Subcutaneous abdominal adipose tissue (tissue), 5 donors: ENCODE measurements around the gene OTOP2.

ENCODE experiments used
- H3K27ac ChIP-seq: one replicate; pipeline ENCODE4 v1.7.0; 2013; ENCODE audit warnings: low read depth, mild to moderate bottlenecking, inconsistent platforms, low read length, moderate library complexity
- H3K27me3 ChIP-seq, 5 donors: one replicate each; pipeline ENCODE4 v1.7.0; 2013; ENCODE audit warnings: low read length in 5 of 5, inconsistent platforms in 1 of 5; ENCODE audit not compliant: control insufficient read depth in 5 of 5, insufficient read depth in 4 of 5
- H3K36me3 ChIP-seq, 5 donors: one replicate each; pipeline ENCODE4 v1.7.0; 2013; ENCODE audit warnings: low read length in 5 of 5; ENCODE audit not compliant: control insufficient read depth in 5 of 5, insufficient read depth in 5 of 5
- H3K4me1 ChIP-seq, 5 donors: one replicate each; pipeline ENCODE4 v1.7.0; 2013; ENCODE audit warnings: low read length in 5 of 5, mild to moderate bottlenecking in 3 of 5, moderate library complexity in 1 of 5; ENCODE audit not compliant: control insufficient read depth in 5 of 5, insufficient read depth in 5 of 5
- H3K4me3 ChIP-seq, 5 donors: one replicate each; pipeline ENCODE4 v1.7.0; 2013; ENCODE audit warnings: low read length in 5 of 5, low read depth in 1 of 5
- H3K9ac ChIP-seq, 5 donors: one replicate each; pipeline ENCODE4 v1.7.0; 2013; ENCODE audit warnings: low read length in 5 of 5, mild to moderate bottlenecking in 4 of 5, moderate library complexity in 3 of 5
- H3K9me3 ChIP-seq, 5 donors: one replicate each; pipeline ENCODE4 v1.7.0; 2013; ENCODE audit warnings: low read length in 5 of 5; ENCODE audit not compliant: control insufficient read depth in 5 of 5
- donor health status: healthy.
- donor health status: healthy.
- donor health status: healthy.
- donor health status: healthy.
- donor health status: healthy.

Gene OTOP2

GRCh38 chr17:74882517-74883240 lies 41.4 kb upstream of the OTOP2 start:
- Histone ChIP-seq H3K4me3 (no peak overlapping the region), H3K4me1 (peaks cover 0 to 11% (median 4%) of the 10 kb centered on the region in 5 donors), H3K9ac (no peak overlapping the region), H3K9me3 (no peaks in the 10 kb centered on the region), H3K36me3 (no peaks in the 10 kb centered on the region), H3K27me3 (peaks cover 9 to 24% (median 20%) of the 10 kb centered on the region in 5 donors), H3K27ac (no peak overlapping the region)

GRCh38 chr17:74883241-74883745 lies 40.8 kb upstream of the OTOP2 start:
- H3K4me1 ChIP-seq: peaks cover 0 to 9% (median 4%) of the 10 kb centered on the region in 5 donors
- no peaks in the 10 kb centered on the region for H3K36me3 ChIP-seq
- H3K4me3 ChIP-seq: no peak overlapping the region
- no peak overlapping the region for H3K9ac ChIP-seq
- H3K27me3 ChIP-seq: peaks cover 6 to 19% (median 18%) of the 10 kb centered on the region in 5 donors
- H3K9me3 ChIP-seq: no peaks in the 10 kb centered on the region
- H3K27ac ChIP-seq: no peak overlapping the region

GRCh38 chr17:74888469-74888868 lies 35.6 kb upstream of the OTOP2 start:
- Histone ChIP-seq H3K4me3 (no peak overlapping the region), H3K9me3 (no peaks in the 10 kb centered on the region), H3K9ac (no peak overlapping the region), H3K27ac (no peak overlapping the region), H3K27me3 (peaks cover 27 to 46% (median 36%) of the 10 kb centered on the region in 5 donors), H3K4me1 (peaks cover 0 to 7% (median 6%) of the 10 kb centered on the region in 5 donors), H3K36me3 (no peaks in the 10 kb centered on the region)

GRCh38 chr17:74890554-74890953 lies 33.5 kb upstream of the OTOP2 start:
- H3K9me3 ChIP-seq: no peaks in the 10 kb centered on the region
- H3K4me3 ChIP-seq: no peak overlapping the region
- H3K9ac ChIP-seq: no peak overlapping the region
- H3K36me3 ChIP-seq: no peaks in the 10 kb centered on the region
- H3K4me1 ChIP-seq: peaks cover 0 to 13% (median 11%) of the 10 kb centered on the region in 5 donors
- H3K27ac ChIP-seq: no peak overlapping the region
- H3K27me3 ChIP-seq: peaks cover 37 to 59% (median 41%) of the 10 kb centered on the region in 5 donors

- no peak overlapping the region for H3K27ac ChIP-seq
- no peak overlapping the region for H3K9ac ChIP-seq
- H3K4me3 ChIP-seq: no peak overlapping the region
- H3K9me3 ChIP-seq: no peaks in the 10 kb centered on the region
- no peaks in the 10 kb centered on the region for H3K36me3 ChIP-seq
- peaks cover 0 to 13% (median 11%) of the 10 kb centered on the region in 5 donors for H3K4me1 ChIP-seq
- peaks cover 37 to 56% (median 45%) of the 10 kb centered on the region in 5 donors for H3K27me3 ChIP-seq
These were observed 31.8 kb upstream of the OTOP2 start for GRCh38 chr17:74892013-74892841.

- Histone ChIP-seq H3K9me3 (no peaks in the 10 kb centered on the region), H3K36me3 (no peaks in the 10 kb centered on the region), H3K4me3 (peak within 1 kb of the TSS in 3 of 5 donors; percentile 22 to 57 (median 41)), H3K27ac (no peak within 1 kb of the TSS), H3K4me1 (peaks cover 0 to 13% (median 11%) of the 10 kb centered on the region in 5 donors), H3K27me3 (peaks cover 34 to 56% (median 45%) of the 10 kb centered on the region in 5 donors), H3K9ac (no peak within 1 kb of the TSS)
These were observed 30.8 kb upstream of the OTOP2 start, which contains the start of gene FADS6 for GRCh38 chr17:74892974-74893911. FADS6 (minus strand) TSS chr17:74893633; CDS start chr17:74893595, 38 bp downstream.

- Histone ChIP-seq H3K9me3 (no peaks in the 10 kb centered on the region), H3K27me3 (peaks cover 27 to 48% (median 39%) of the 10 kb centered on the region in 5 donors), H3K4me1 (peaks cover 0 to 13% (median 11%) of the 10 kb centered on the region in 5 donors), H3K4me3 (peak overlapping the region in 2 of 5 donors; percentile 41 to 57), H3K9ac (no peak overlapping the region), H3K27ac (no peak overlapping the region), H3K36me3 (no peaks in the 10 kb centered on the region)
These were observed 30.0 kb upstream of the OTOP2 start for GRCh38 chr17:74893936-74894671.

GRCh38 chr17:74898376-74898946 lies 25.6 kb upstream of the OTOP2 start:
- Histone ChIP-seq H3K27ac (no peak overlapping the region), H3K27me3 (peaks cover 15 to 30% (median 22%) of the 10 kb centered on the region in 5 donors), H3K9me3 (no peaks in the 10 kb centered on the region), H3K9ac (no peak overlapping the region), H3K36me3 (no peaks in the 10 kb centered on the region), H3K4me1 (peaks cover 0 to 6% (median 5%) of the 10 kb centered on the region in 5 donors), H3K4me3 (no peak overlapping the region)
